Measurements from ENCODE around the gene SPECC1L.

SPECC1L gene

DNA sequence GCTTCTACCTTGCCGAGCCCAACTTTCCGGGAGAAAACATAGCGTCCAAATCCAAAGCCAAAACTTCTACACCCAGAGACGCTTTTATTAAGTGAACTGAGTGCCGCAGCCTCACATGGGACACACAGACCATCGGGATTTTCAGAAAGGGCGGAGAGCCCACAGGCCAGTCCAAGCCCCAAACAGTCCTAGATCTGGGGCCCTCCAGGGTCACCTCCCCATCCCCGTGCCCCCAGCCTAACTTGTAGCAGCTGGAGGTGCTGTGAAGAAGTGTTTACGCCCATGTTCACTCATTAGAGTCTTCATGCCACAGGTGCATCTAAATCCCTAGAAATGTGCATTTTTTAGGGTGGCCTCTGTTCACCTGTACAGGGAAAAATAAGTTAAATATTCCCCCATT is 142.6 kb downstream of the SPECC1L start:
- TF ChIP-seq, protein P1, sequence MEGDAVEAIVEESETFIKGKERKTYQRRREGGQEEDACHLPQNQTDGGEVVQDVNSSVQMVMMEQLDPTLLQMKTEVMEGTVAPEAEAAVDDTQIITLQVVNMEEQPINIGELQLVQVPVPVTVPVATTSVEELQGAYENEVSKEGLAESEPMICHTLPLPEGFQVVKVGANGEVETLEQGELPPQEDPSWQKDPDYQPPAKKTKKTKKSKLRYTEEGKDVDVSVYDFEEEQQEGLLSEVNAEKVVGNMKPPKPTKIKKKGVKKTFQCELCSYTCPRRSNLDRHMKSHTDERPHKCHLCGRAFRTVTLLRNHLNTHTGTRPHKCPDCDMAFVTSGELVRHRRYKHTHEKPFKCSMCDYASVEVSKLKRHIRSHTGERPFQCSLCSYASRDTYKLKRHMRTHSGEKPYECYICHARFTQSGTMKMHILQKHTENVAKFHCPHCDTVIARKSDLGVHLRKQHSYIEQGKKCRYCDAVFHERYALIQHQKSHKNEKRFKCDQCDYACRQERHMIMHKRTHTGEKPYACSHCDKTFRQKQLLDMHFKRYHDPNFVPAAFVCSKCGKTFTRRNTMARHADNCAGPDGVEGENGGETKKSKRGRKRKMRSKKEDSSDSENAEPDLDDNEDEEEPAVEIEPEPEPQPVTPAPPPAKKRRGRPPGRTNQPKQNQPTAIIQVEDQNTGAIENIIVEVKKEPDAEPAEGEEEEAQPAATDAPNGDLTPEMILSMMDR (IDR thresholded peaks at IDR 0.05; ENCODE audit: low read depth, low read length): no peak
- no peak overlapping the region for H3K4me3 ChIP-seq (ENCODE audit: low read depth, low read length)

DNA sequence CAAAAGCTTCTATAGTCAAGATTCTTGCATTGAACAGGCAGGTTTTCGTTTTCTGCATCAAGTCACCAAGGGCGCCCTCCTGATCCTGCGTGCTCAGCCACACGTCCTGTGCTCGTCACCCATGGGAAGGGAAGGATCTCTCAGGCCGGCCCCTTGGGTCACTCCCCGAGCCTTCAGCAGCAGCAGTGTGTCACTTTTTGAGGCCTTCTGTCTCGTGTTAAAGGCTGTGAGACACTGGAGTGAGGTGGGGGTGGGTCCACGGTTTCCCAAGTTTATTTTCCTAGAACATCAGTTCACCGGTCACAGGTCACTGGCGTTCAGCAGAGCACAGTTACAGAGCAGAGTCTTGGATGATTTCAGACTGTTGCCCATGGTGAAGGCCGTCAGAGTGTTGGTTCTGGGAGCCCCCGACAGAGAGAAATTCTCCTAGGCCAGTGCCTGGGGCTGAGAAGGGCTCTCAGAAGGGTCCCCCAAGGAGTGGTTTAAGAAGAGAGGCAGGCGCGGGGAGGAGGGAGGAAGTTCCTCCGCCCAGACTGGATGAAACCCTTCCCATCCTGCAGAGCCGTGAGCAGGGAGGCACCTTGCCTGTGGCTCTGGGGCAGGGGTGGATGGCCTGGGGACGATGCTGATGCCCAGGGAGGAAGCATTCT is 143.2 kb downstream of the SPECC1L start:
- TF ChIP-seq, protein P1 (IDR thresholded peaks at IDR 0.05; ENCODE audit: low read depth, low read length): no peak
- no peak overlapping the region for H3K4me3 ChIP-seq (ENCODE audit: low read depth, low read length)

DNA sequence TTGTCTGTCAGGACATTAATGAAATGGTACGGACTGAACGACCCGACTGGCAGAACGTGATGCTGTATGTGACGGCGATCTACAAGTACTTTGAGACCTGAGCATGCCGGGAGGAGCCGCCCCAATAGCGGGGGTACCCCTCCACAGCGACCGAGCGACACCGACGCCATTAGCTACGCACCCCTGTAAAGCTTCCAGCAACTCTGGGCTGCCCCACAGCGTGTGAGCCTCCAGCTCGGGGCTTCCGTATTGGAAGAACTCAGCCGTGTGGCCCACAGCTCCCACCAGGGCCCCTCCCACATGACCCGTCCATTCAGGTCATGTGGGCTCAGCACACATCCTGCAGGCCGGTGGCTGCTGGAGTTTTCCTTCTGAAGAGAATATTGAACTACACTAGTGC is 143.9 kb downstream of the SPECC1L start:
- TF ChIP-seq, protein P1 (IDR thresholded peaks at IDR 0.05; ENCODE audit: low read depth, low read length): no peak
- no peak overlapping the region for H3K4me3 ChIP-seq (ENCODE audit: low read depth, low read length)

DNA sequence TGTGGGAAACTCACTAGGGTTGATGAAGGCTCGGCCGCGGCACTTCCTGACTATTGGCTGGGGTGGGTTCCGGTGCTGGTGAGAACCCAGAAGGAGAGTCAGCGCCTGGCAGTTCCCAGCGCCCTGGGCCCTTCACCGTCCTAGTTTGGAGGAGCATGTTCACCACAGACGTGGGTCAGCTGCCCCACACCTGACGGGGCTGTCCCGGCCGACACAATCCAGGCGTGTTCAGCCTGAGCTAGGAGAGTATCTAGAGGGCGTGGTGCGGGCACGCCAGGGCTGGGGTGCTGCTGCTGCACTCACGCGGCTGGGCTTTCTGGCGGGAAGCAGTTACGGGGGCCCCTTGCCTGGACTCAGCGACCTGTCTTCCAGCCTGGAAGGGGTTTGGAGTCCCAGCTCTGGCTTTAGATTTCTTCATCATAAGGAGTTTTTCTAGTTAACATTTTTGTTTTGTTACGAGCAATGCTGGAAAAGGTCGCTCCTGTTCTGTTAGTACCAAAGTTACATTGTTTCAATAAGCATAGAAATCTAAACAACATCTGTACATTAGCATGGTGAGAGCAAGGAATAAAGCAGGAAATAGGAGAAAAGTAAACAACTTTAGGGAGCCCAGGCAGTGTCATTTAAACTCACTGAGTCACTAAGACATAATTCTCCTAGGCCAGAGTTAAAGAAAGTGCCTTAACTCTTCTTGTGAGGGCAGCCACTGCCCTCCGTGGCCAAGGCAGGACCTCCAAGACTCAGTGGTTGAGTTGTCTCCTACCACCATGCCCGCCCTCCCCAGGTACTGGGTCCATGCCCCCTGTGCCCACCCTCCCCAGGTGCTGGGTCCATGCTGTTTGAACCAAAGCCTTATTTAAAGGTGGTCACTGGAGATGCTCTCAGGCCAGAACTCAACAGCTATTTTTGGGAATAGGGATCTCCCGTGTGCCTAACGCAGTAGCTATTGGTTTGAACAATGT is 144.6 kb downstream of the SPECC1L start:
- H3K4me3 ChIP-seq (ENCODE audit: low read depth, low read length): no peak overlapping the region
- TF ChIP-seq, protein P1 (IDR thresholded peaks at IDR 0.05; ENCODE audit: low read depth, low read length): no peak

DNA sequence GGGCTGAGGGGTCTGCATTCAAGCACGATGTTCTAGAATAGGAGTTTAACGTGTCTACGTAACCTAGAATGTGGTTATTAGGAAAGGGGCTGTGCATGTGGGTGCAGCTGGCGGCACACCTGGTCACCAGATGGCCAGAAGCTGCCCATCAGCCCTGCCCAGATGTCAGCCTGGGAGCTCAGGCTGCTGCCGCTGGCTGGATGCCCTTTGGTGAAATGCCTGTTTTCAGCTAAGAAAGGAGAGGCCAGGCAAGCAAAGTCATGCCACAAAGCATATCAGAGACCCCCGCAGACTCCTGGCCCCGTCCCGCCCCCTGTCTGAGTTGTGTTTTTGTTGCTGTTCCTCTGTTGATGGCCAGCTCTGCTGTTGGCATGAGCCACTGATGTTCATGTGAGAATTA is 145.5 kb downstream of the SPECC1L start:
- no peak overlapping the region for H3K4me3 ChIP-seq (ENCODE audit: low read depth, low read length)
- TF ChIP-seq, protein P1 (IDR thresholded peaks at IDR 0.05; ENCODE audit: low read depth, low read length): no peak

DNA sequence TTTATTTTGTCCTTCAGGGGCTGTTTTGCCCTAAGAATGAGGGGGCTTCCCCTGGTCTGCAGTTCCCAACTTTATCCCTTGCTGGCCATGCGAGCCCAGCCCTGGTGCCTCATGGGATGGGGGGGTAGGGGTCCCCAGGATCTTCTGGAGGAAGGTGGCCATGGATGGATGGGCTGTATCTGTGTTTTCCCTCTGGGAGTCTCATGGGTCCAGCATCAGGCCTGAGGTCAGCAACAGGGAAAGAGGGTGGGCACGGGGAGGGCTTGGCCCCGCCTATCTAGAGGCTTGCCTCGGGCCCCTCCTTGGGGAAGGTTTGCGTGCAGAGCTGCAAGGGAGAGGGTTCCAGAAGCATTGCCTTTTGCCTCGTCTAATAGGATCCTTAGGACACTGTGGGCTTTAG is 146.0 kb downstream of the SPECC1L start:
- H3K4me3 ChIP-seq (ENCODE audit: low read depth, low read length): no peak overlapping the region
- TF ChIP-seq, protein P1 (IDR thresholded peaks at IDR 0.05; ENCODE audit: low read depth, low read length): no peak

DNA sequence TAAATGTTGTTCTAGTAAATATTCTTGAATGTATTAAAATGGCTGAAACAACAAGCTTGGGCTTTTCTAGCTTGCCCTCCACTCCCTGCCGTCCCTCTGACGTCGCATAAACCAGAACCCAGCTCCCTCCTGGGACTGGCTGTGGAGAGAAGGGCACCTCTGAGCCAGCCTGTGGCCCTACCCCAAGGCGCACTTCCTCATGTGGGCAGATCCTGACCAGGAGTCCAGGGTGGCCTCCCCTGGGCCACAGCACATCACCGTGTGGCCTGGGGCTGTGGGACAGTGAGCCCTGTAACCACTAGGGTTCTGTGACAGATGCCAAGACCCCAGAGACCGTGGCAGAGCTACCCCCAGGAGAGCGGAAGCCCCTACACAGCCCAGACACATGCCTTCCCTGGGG is 146.6 kb downstream of the SPECC1L start:
- no peak overlapping the region for H3K4me3 ChIP-seq (ENCODE audit: low read depth, low read length)
- TF ChIP-seq, protein P1 (IDR thresholded peaks at IDR 0.05; ENCODE audit: low read depth, low read length): no peak
